Midbrain (tissue), 1 donor: ENCODE results near the gene NTNG2.
A peak's percentile ranks its signal among the peaks of the same experiment; 100 is the strongest.

Source experiments
- DNase-seq: peaks from one replicate; lab custom pipeline; 2025; lab: John Stamatoyannopoulos, UW

NTNG2 gene

DNA sequence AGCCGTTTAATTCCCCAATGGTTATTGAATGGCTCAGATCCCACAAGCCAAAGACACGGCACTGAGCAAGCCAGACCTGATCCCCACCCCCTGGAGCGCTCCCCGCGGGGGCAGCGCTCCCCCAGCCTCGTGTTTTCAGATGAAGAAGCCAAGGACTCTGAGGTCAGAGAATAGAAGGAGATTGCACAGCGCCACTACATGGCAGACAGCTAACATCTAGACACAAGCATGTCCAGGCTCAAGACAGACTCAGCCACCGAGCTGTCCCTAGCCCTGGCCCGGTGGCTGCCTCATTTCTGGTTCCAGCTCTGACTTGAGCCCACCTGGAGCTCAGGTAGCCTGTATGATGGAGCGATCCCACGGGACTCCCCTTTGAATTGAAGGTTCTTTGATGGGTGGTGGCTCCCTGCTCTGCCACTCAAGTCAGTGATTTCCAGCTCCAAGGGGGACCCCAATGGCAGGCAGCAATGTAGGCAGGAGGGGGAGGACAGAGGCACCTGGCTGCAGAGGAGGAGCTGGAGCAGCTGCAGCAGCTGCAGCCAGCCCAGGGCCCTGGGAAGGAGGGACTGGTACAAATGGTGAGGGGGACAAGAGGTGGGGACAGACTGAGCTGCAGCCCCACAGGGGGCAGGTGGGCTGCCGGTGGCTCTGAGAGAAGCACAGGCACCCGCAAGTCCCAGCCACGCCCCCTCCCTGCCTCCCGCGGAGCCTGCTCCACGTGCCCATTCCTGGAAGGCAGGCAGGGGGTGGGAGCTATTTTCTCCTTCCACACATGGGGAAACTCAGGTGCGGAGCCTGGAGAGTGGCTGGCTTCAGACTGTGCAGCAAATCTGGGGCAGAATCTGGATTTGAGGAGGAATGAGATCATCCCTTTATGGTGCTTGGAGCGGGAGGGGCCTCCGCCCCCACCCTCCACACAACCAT, 40.2 kb downstream of the NTNG2 start:
- no peak for DNase-seq

GRCh38 chr9:132204883-132205282, 43.0 kb downstream of the NTNG2 start:
- no peak for DNase-seq

DNA sequence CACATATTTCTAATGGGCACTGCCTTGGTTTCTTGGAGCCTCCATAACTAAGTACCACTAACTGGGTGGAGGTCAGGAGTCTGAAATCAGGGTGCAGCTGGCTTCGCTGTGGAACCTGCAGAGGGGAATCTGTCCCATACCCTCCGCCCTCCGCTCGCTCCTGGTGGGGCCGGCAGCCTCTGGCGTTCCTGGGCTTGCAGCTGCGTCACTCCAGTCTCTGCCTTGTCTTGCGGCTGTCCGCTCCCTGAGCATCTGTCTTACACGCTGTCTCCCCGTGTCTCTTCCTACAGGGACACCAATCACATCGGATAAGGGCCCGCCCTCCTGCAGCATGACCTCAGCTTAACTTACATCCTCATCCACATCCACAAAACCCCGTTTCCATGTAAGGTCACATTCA, 45.4 kb downstream of the NTNG2 start:
- no peak for DNase-seq

- no peak for DNase-seq
These were observed 46.2 kb downstream of the NTNG2 start for GRCh38 chr9:132207839-132208615.

- no peak for DNase-seq
These were observed 47.4 kb downstream of the NTNG2 start for GRCh38 chr9:132209228-132209627.

DNA sequence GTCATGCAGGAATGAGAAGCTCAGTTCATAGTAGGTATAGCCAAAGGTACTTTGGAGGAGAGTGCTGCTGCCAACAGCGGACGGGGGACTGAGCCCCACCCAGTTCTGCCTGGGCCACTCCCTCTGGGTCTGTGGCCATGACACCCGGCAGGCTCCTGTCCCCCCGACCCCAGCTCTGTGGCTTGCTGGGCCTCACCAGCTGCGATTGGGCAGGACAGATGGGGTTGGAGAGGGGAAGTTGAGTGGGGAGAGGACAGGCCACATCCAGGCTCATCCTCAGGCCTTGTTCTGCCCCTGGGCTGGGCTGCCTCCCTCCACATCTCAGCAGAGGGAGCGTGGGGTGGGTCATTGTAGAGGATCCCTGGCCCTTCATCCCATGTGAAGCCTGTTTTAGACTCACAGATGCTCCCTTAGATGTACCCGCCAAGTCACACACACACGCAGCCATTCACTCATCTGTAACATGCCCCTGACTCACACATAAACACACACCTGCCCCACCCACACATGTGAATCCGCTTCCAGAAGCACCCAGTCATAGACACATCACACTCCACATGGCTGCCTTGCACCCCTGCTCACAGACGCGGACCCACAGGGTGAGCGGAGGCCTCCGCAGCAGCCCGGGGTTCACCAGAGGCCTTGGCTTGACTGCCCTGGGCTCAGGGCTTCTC, 48.8 kb downstream of the NTNG2 start:
- DNase-seq = no peak

GRCh38 chr9:132211570-132211969, 49.7 kb downstream of the NTNG2 start:
- DNase-seq = no peak

DNA sequence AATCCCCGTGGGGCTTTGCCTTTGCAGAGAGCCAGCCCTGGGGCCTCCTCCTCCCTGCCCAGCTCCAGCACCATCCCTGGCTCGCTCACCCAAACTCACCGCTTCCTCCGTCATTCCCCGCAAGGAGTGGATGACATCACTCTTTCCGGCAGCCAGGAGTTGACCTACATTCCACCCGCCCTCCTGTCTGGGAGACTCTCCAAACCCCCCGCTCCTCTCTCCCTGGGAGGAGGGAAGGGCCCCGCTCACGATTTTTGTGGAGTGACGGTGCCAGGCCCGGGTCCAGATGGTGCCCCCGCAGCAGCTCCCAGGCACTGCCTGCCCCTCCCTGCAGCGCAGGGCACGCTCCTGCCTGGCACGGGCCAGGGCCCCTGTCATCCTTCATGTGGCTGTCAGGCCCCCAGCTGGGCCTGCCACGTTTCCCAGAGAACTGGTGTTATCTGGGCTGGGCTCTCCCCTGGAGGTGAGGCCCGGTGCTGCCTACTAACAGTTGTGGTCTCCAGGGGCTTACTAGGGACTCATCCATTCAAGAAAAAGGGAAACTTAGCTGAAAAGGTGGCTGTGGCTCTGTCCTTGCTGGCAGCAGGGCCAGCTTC, 52.3 kb downstream of the NTNG2 start:
- peak; percentile 62 for DNase-seq

DNA sequence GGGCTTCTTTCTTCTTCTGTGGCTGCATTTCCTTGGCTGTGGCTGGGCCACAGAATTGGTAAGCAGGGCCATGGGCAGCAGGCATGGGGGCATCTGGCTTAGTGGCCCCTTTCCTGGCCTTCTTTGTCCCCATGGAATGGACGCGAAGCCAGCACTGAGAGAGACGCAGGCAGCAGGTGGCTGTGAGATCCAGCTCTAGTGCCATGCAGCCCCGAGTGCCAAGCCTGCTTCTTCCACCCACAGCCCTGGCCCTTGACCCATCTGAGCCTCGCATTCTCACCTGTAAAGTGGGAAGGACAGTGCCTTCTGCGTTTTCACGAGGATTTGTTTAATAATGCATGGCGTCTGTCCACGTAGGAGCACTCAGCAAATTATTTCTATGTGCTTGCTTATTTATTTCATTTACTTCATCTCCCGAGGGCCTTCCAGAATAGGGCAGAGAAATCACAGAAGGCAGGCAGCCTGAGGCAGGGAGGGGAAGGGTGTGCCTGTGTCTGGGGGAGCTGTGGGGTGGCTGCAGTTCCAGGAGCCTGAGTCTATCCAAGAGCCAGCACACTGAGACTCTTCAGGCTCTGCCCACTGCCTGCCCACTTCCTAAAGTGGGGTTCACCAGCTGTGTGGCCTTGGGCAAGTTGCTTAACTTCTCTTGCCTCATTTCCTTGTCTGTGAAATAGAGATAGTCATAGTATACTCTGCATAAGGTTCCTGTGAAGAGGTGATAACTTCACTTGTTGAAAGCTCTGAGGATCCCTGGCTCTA, 55.2 kb downstream of the NTNG2 start:
- no peak for DNase-seq

- DNase-seq = no peak
These were observed 56.4 kb downstream of the NTNG2 start for GRCh38 chr9:132218208-132218607.

DNA sequence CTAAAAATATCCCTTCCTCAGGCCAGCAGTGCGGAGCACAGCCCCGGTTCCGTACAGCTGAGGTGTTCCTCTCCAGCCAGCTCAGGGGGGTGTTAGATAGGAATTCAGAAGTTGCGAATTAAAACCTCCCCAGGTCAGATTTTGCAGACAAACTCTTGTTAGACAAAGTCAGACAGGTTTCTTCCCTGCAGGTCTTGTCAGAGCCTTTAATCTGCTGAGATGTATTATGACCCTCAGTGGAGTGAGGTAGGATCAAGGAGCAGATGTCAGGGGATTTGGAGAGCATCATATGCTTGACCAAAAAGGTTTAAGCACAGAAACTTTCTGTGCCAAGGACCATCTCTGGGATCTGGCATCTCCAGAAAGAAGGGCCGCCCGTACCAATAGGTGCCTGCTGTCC, 60.1 kb downstream of the NTNG2 start:
- no peak for DNase-seq

DNA sequence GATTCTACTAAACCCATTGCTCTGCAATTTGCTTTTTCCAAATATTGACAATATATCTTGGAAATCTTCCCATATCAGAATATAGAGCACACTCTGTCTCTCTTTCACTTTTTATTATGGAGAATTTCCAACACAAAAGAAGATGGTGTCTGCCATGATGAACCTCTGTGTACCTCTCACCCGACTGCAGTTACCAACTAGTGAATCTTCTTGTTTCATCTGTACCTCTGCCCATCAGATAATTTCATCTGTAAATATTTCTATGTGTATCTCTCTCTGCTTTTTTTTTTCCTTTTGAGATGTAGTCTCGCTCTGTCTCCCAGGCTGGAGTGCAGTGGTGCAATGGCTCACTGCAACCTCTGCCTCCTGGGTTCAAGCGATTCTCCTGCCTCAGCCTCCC, 62.8 kb downstream of the NTNG2 start:
- no peak for DNase-seq

- no peak for DNase-seq
These were observed 64.9 kb downstream of the NTNG2 start for GRCh38 chr9:132226571-132227430.

GRCh38 chr9:132228062-132228461, 66.2 kb downstream of the NTNG2 start:
- no peak for DNase-seq

DNA sequence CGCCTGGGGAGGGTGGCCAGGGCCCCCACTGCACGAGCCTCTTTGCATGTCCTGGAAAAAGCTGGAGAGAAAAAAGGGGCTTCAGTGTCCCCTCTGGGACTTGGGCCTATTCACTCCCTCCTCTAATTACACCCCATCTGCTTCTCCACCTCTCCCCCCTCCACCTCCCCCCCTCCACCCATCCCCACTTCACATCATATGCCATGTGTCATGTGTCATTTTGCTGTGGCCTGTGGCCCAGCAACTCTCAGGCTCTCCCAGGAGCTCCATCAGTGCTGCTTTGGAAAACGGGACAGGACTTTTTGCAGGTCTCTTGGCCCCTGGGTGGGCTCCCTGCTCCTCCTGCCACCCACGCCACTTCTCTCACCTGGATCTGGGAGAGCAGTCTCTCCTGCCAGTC, 68.7 kb downstream of the NTNG2 start:
- DNase-seq = no peak

DNA sequence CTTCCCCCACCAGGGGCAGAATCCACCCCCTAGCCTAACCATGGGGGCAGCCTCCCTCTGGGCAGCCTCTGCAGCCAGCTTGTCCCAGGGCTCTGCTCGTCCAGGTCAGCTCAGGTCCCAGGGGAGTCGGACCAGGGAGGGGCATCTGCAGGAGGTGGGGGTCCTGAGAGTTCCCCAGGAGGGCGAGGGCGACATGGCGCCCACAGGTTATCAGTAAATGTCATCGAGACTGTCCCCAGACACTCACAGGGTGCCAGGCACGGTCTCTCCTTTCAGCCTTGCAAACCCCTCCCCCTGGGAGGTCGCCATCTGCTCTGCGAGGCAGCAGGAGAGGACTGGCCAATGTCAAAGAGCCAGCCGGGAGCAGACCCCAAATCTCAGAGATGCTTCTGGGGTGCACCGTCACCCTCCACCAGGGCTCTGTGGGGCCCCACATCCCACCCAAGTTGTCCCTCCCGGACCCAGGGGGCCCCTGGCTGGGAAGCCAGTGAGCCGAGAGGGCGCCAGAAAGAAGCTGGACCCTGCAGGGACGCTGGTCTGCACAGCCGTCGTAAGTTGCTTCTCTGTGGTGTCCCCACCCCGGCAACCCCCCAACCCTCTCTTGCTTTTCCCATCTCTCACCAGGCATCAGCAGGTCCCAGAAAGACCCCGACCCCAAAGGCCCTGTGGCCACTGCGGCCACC, 69.3 kb downstream of the NTNG2 start:
- no peak for DNase-seq

GRCh38 chr9:132232522-132232921, 70.7 kb downstream of the NTNG2 start:
- no peak for DNase-seq

DNA sequence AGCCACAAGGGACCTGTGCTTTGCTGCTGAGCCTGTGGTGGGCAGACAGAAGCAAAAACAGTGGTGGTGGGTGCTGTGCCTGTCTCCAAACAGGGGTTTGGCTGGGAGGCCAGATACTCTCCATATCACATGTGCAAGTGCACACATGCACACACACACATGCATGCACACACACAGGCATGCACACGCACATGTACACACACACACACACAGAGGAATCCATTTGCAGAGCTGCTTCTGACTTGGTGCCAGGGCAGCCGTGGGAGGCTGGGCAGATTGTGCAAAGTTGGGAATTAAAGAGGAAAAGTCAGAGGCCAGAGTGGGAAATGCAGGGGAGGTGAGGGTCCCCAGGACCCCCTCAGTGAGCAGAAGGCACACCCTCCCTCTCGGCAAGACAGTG, 71.3 kb downstream of the NTNG2 start:
- DNase-seq = no peak

GRCh38 chr9:132234535-132234934, 72.7 kb downstream of the NTNG2 start:
- no peak for DNase-seq

- no peak for DNase-seq
These were observed 73.3 kb downstream of the NTNG2 start for GRCh38 chr9:132235125-132235524.
